Endothelial cell of umbilical vein (primary cell): ENCODE results near the gene MFSD6. TPM values are rescaled to one million over a fixed set of nuclear protein-coding genes. Genes with fewer than 3 reads are reported as not detected.

Experiments
- BruUV-seq: library from RNA; stranded (reverse); fragments of 400-500 nt; replicated peaks from 2 replicates; lab custom pipeline; 2021; lab: Mats Ljungman, UMichigan
- CTCF ChIA-PET: fragments of 300-600, 350-600 bp; sonication (Branson Sonifier 250); formaldehyde crosslinking; loops from one replicate; lab custom pipeline; 2021; ENCODE audit warnings: antibody characterized with exemption, inconsistent platforms; lab: Charles Lee
- POLR2A ChIA-PET: fragments of 300-600, 350-600 bp; sonication (Branson Sonifier 250); formaldehyde crosslinking; loops from one replicate; lab custom pipeline; 2021; ENCODE audit warnings: antibody characterized with exemption, inconsistent platforms; lab: Charles Lee
- DNase-seq: peaks from one replicate; pipeline ENCODE4 v3.0.0-alpha.2; 2011; ENCODE audit warnings: low read depth, low spot score
- FAIRE-seq: peaks from 2 replicates; lab custom pipeline; 2011; peaks lifted over from hg19 to GRCh38; lab: Jason Lieb, UNC
- H2AFZ ChIP-seq: 2 replicates; pipeline ENCODE4 v1.6.0; 2012; ENCODE audit warnings: low read depth, low read length, control low read depth, inconsistent platforms
- H3K27ac ChIP-seq: 2 replicates; pipeline ENCODE4 v1.5.1; 2011; ENCODE audit warnings: low read depth, mild to moderate bottlenecking, control low read depth, low read length, moderate library complexity; ENCODE audit not compliant: insufficient read depth
- H3K27me3 ChIP-seq, 2 experiments: 2 replicates each; pipeline versions ENCODE4 v1.6.0 to v1.6.1; 2011; ENCODE audit warnings: low read length in 2 of 2, mixed read lengths in 1 of 2; ENCODE audit not compliant: control insufficient read depth in 2 of 2, insufficient read depth in 2 of 2
- H3K36me3 ChIP-seq, 2 experiments: 2 replicates in 1 of 2; 3 replicates in 1 of 2; pipeline ENCODE4 v1.5.1; 2011; ENCODE audit warnings: low read length in 2 of 2, mild to moderate bottlenecking in 1 of 2, moderate library complexity in 1 of 2; ENCODE audit not compliant: control insufficient read depth in 2 of 2, insufficient read depth in 2 of 2; ENCODE audit errors: extremely low read depth in 1 of 2
- H3K4me1 ChIP-seq: 3 replicates; pipeline ENCODE4 v1.5.1; 2011; ENCODE audit warnings: mild to moderate bottlenecking, low read length; ENCODE audit not compliant: control insufficient read depth, insufficient read depth; ENCODE audit errors: extremely low read depth
- H3K4me2 ChIP-seq: 2 replicates; pipeline ENCODE4 v1.6.1; 2011; ENCODE audit warnings: low read length, control low read depth, mixed read lengths; ENCODE audit not compliant: insufficient read depth
- H3K4me3 ChIP-seq, 3 experiments: fragments of 200-600 bp in 1 of 3; sonication (generic), shearing (Covaris generic) in 1 of 3; replicated peaks in 1 of 3; 2 replicates each; pipeline ENCODE4 v1.5.1; 2011 to 2016; ENCODE audit warnings: control low read depth in 3 of 3, low read length in 3 of 3, mild to moderate bottlenecking in 2 of 3, inconsistent platforms in 1 of 3, low read depth in 1 of 3, moderate library complexity in 1 of 3; ENCODE audit not compliant: insufficient read depth in 1 of 3
- H3K79me2 ChIP-seq: 2 replicates; pipeline ENCODE4 v1.6.0; 2012; ENCODE audit warnings: low read length, inconsistent platforms; ENCODE audit not compliant: control insufficient read depth, insufficient read depth
- H3K9ac ChIP-seq: replicated peaks from 2 replicates; pipeline ENCODE3; 2011; ENCODE audit warnings: low read length, control low read depth; ENCODE audit not compliant: insufficient read depth; ENCODE audit errors: extremely low read depth
- H3K9me1 ChIP-seq: replicated peaks from 3 replicates; pipeline ENCODE4 v1.6.0; 2011; ENCODE audit warnings: mild to moderate bottlenecking, low read length; ENCODE audit not compliant: control insufficient read depth, insufficient read depth; ENCODE audit errors: extremely low read depth
- H3K9me3 ChIP-seq: replicated peaks from 2 replicates; pipeline ENCODE4 v1.5.1; 2012; ENCODE audit warnings: low read length, inconsistent platforms; ENCODE audit not compliant: control insufficient read depth, insufficient read depth
- H4K20me1 ChIP-seq: replicated peaks from 2 replicates; pipeline ENCODE3; 2011; ENCODE audit warnings: mild to moderate bottlenecking, low read length; ENCODE audit not compliant: control insufficient read depth, insufficient read depth; ENCODE audit errors: extremely low read depth
- EZH2 ChIP-seq: IDR thresholded peaks from 2 replicates; pipeline ENCODE4 v1.6.1; 2012; ENCODE audit warnings: borderline replicate concordance, low read depth, mild to moderate bottlenecking, moderate library complexity, low read length, inconsistent platforms; ENCODE audit not compliant: severe bottlenecking
- FOS ChIP-seq: IDR thresholded peaks from 2 replicates; pipeline ENCODE4 v1.6.1; 2011; ENCODE audit warnings: mild to moderate bottlenecking, low read length, moderate library complexity, borderline replicate concordance; ENCODE audit not compliant: insufficient read depth
- GATA2 ChIP-seq: IDR thresholded peaks from 2 replicates; pipeline ENCODE4 v1.7.0; 2011; ENCODE audit warnings: low read depth, mild to moderate bottlenecking, moderate library complexity, mixed read lengths, low read length; ENCODE audit not compliant: insufficient read length, insufficient read depth
- MAX ChIP-seq: IDR thresholded peaks from 2 replicates; pipeline ENCODE4 v1.6.1; 2011; ENCODE audit not compliant: insufficient read depth, insufficient read length
- MYC ChIP-seq: IDR thresholded peaks from one replicate; pipeline ENCODE4 v1.6.1; 2011; ENCODE audit warnings: mild to moderate bottlenecking, low read depth, low read length
- POLR2AphosphoS5 ChIP-seq: IDR thresholded peaks from 2 replicates; pipeline ENCODE4 v1.6.1; 2012; ENCODE audit warnings: low read depth, mild to moderate bottlenecking, control low read depth, low read length, moderate library complexity; ENCODE audit not compliant: insufficient read depth
- dilution Hi-C: fragments of 300-500 bp; cut with MboI; formaldehyde crosslinking; loops from one replicate; pipeline ENCODE4 v1.15.0; 2019; ENCODE audit warnings: low sequenced_read_pairs; ENCODE audit not compliant: extremely low pct_ligation_motif_present
- intact Hi-C: fragments of 100-400 bp; cut with micrococcal nuclease; formaldehyde crosslinking; loops from one replicate; pipeline ENCODE4 v1.10.0; 2022
- polyA plus RNA-seq, 4 experiments: library from polyadenylated mRNA; depleted of rRNA in 3 of 4; stranded (reverse) in 3 of 4; unstranded in 1 of 4; fragments of >200 nt; gene quantifications; 2 replicates each; pipeline versions ENCODE4 v1.2.1 to v1.2.3, GENCODE V29; 2011 to 2012; ENCODE audit warnings: missing spikeins in 1 of 4
- total RNA-seq: library from RNA; stranded (reverse); gene quantifications from 2 replicates; pipeline ENCODE4 v1.2.3, GENCODE V29; 2021

MFSD6 gene
- total and polyA plus RNA-seq, 2 donors (not counting 3 experiments of a cell fraction or from before 2014, with no cell fraction given), result 4.3 to 4.5 TPM

GRCh38 chr2:190412966-190413365, 4.8 kb downstream of the MFSD6 start:
- CTCF ChIA-PET, result interaction anchor here (0.8 kb wide), 1 partner anchor 20 kb away, joined by 4 read pairs; no protein-coding TSS in a partner anchor
- Histone ChIP-seq H3K36me3 (no peaks in the 10 kb centered on the region), H4K20me1 (no peaks in the 10 kb centered on the region), H3K27me3 (peaks cover 7 to 13% of the 10 kb centered on the region in 2 experiments), H3K4me1 (peaks cover 10% of the 10 kb centered on the region), H3K4me3 (no peak overlapping the region), H3K27ac (no peak overlapping the region), H3K9me3 (no peaks in the 10 kb centered on the region), H2AFZ (no peak overlapping the region), H3K79me2 (no peaks in the 10 kb centered on the region), H3K9me1 (no peaks in the 10 kb centered on the region), H3K4me2 (no peak overlapping the region), H3K9ac (no peak overlapping the region)
- BruUV-seq, result no TSS peak
- FAIRE-seq, result no peak
- intact Hi-C loops, result no loop called here
- TF ChIP-seq GATA2 (no peak), MYC (no peak), EZH2 (no peak), POLR2AphosphoS5 (no peak), FOS (no peak), MAX (no peak)
- DNase-seq, result no peak
- dilution Hi-C loops, result no loop called here
- POLR2A ChIA-PET, result no interaction called here

DNA sequence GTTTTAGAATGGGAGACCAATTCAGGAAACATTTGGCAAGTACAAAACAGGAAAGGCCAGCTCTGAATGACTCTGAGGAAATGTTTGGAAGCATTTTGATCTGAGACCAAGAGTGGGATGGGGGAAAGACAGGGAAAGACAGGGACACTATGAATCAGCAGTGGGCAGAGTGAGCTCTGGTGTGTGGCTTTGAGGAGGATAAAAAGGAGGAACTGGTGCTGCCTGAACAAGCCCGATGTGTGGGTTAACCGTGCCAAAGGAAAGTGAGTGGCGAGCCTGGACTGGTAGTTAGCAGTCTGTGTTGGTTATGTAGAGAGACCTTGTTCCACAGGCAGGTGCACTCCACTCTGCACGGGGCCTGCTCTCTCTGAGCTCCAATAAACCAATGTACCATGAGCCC, 5.3 kb downstream of the MFSD6 start:
- Histone ChIP-seq H3K79me2 (no peaks in the 10 kb centered on the region), H3K27ac (no peak overlapping the region), H3K4me1 (peaks cover 10% of the 10 kb centered on the region), H3K9me1 (no peaks in the 10 kb centered on the region), H3K4me3 (no peak overlapping the region), H3K27me3 (peaks cover 7 to 13% of the 10 kb centered on the region in 2 experiments), H4K20me1 (no peaks in the 10 kb centered on the region), H3K36me3 (no peaks in the 10 kb centered on the region), H2AFZ (no peak overlapping the region), H3K9me3 (no peaks in the 10 kb centered on the region), H3K9ac (no peak overlapping the region), H3K4me2 (no peak overlapping the region)
- intact Hi-C loops, result no loop called here
- DNase-seq (peak; percentile 64), FAIRE-seq (peak; percentile 57)
- BruUV-seq, result no TSS peak
- dilution Hi-C loops, result no loop called here
- POLR2A ChIA-PET, result no interaction called here
- TF ChIP-seq FOS (peak; percentile 52), EZH2 (no peak), GATA2 (no peak)
- CTCF ChIA-PET, result interaction anchor here (0.8 kb wide), 1 partner anchor 20 kb away, joined by 4 read pairs; no protein-coding TSS in a partner anchor
